Aortic smooth muscle cell (primary cell): ENCODE measurements around the gene PRR12. TPM values are rescaled to one million over a fixed set of nuclear protein-coding genes. Genes with fewer than 3 reads are reported as not detected.

Source experiments
- total RNA-seq: library from RNA; depleted of rRNA; stranded (reverse); fragments of >200 nt; gene quantifications from 2 replicates; pipeline ENCODE4 v1.2.3, GENCODE V29; 2014

Gene PRR12
- 2.1 and 3.0 TPM in 2 replicates for total RNA-seq

GRCh38 chr19:49590971-49591730 is at the start of gene PRR12:
Gene PRR12 (plus strand): TSS chr19:49591182. CDS start chr19:49591655, 473 bp downstream.

GRCh38 chr19:49580264-49581006 is 10.5 kb upstream of the PRR12 start, which contains the start of gene NOSIP:
Gene NOSIP (minus strand): TSS chr19:49580556. CDS start chr19:49560691, 19,865 bp downstream.

GRCh38 chr19:49581007-49581508 is 9.9 kb upstream of the PRR12 start, which contains the start of gene PRRG2:
Gene PRRG2 (plus strand): TSS chr19:49581316. CDS start chr19:49583220, 1,904 bp downstream.

GRCh38 chr19:49640113-49640898 is 49.3 kb downstream of the PRR12 start, which contains the start of gene RRAS:
Gene RRAS (minus strand): TSS chr19:49640143. CDS start chr19:49640098, 45 bp downstream.

GRCh38 chr19:49641688-49642491 is 50.9 kb downstream of the PRR12 start, which contains the start of gene SCAF1:
Gene SCAF1 (plus strand): TSS chr19:49642209. CDS start chr19:49645027, 2,818 bp downstream.

GRCh38 chr19:49665351-49666119 is 74.6 kb downstream of the PRR12 start, which contains the start of the genes BCL2L12 and IRF3:
Gene BCL2L12 (plus strand): TSS chr19:49665933. CDS start chr19:49666693, 760 bp downstream.
Gene IRF3 (minus strand): TSS chr19:49665857. CDS start chr19:49664838, 1,019 bp downstream.

Other genes starting within 250 kb of the PRR12 start
- gene TEAD2, start 228.8 kb upstream of the PRR12 start, total RNA-seq, result 13.7 and 16.0 TPM in 2 replicates
- gene DKKL1, start 227.3 kb upstream of the PRR12 start, total RNA-seq, result not detected in 2 replicates
- gene KASH5, start 202.9 kb upstream of the PRR12 start, total RNA-seq, result not detected in 2 replicates
- gene PTH2, start 167.7 kb upstream of the PRR12 start, total RNA-seq, result not detected in 2 replicates
- gene GFY, start 165.8 kb upstream of the PRR12 start, total RNA-seq, result not detected in 2 replicates
- under 0.01 and 0.19 TPM in 2 replicates for gene SLC17A7, start 149.7 kb upstream of the PRR12 start, total RNA-seq
- 100 and 117 TPM in 2 replicates for gene PIH1D1, start 139.4 kb upstream of the PRR12 start, total RNA-seq
- 27.2 and 40.8 TPM in 2 replicates for gene ALDH16A1, start 138.0 kb upstream of the PRR12 start, total RNA-seq
- gene FLT3LG, start 117.0 kb upstream of the PRR12 start, total RNA-seq, result 3.3 and 5.2 TPM in 2 replicates
- 2,656 and 2,860 TPM in 2 replicates for gene RPL13A, start 103.6 kb upstream of the PRR12 start, total RNA-seq
- gene RPS11, start 94.7 kb upstream of the PRR12 start, total RNA-seq, result 2,801 and 3,340 TPM in 2 replicates
- gene FCGRT, start 78.5 kb upstream of the PRR12 start, total RNA-seq, result 55.8 and 68.3 TPM in 2 replicates
- 292 and 325 TPM in 2 replicates for gene RCN3, start 63.2 kb upstream of the PRR12 start, total RNA-seq
- gene NOSIP, start 10.6 kb upstream of the PRR12 start, total RNA-seq, result 81.4 and 103 TPM in 2 replicates
- 0.25 and 0.92 TPM in 2 replicates for gene PRRG2, start 9.9 kb upstream of the PRR12 start, total RNA-seq
- 44.3 and 46.8 TPM in 2 replicates for gene RRAS, start 49.0 kb downstream of the PRR12 start, total RNA-seq
- 11.1 and 13.1 TPM in 2 replicates for gene SCAF1, start 51.0 kb downstream of the PRR12 start, total RNA-seq
- 61.1 and 65.4 TPM in 2 replicates for gene IRF3, start 74.7 kb downstream of the PRR12 start, total RNA-seq
- 2.2 and 4.0 TPM in 2 replicates for gene BCL2L12, start 74.8 kb downstream of the PRR12 start, total RNA-seq
- gene PRMT1, start 86.1 kb downstream of the PRR12 start, total RNA-seq, result 271 and 406 TPM in 2 replicates
- 0.25 and 0.40 TPM in 2 replicates for gene ADM5, start 98.4 kb downstream of the PRR12 start, total RNA-seq
- gene CPT1C, start 99.9 kb downstream of the PRR12 start, total RNA-seq, result 10.4 and 21.8 TPM in 2 replicates
- 0.06 and 0.13 TPM in 2 replicates for gene TSKS, start 172.1 kb downstream of the PRR12 start, total RNA-seq
- 78.3 and 86.3 TPM in 2 replicates for gene AP2A1, start 175.8 kb downstream of the PRR12 start, total RNA-seq
- 24.3 and 25.8 TPM in 2 replicates for gene FUZ, start 222.1 kb downstream of the PRR12 start, total RNA-seq
- 16.5 and 16.6 TPM in 2 replicates for gene MED25, start 227.1 kb downstream of the PRR12 start, total RNA-seq